NCI-H2107 (cell line): ENCODE measurements around the gene MOCS1.

Source experiments
- DNase-seq: peaks from one replicate; lab custom pipeline; 2025; lab: John Stamatoyannopoulos, UW

Gene MOCS1

DNA sequence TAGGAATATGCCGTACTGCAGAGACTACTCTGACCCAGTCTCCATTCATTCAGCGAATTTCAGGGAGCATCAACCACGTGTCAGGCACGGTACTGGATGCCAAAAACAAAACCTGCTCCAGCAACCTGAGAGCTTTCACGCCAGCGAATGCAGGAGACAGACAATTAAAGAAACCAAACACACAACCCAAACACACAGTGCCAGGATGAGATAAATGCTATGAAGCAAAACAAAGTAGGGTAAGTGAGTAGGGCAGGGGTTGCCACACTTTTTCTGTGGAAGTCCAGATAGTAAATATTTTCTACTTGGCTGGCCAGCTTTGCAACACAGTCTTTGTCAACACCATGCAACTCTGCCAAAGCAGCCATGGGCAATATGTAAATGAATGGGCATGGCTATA lies 10.0 kb downstream of the MOCS1 start:
- no peak for DNase-seq

DNA sequence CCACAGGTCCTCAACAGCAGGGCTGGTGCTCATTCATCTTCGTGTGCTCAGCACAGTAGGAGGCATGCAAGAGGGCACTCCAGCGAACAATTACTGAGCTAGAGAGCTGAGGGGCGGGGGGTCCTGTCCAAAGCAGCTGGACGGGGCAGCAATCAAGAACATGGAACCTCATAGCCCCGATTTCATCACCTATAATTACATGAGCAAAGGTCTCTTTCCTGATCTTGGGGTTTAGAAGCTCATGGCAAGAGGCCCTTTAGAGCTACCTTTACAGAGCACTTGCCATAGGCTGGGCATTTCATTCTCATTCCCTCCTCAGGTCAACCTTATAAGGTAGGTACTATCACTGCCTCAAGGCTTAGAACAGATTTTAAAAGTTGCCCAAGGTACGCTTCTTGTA lies 10.4 kb downstream of the MOCS1 start:
- DNase-seq = no peak

- no peak for DNase-seq
Observed at GRCh38 chr6:39923394-39923793, 10.9 kb downstream of the MOCS1 start.

GRCh38 chr6:39922821-39923220 lies 11.4 kb downstream of the MOCS1 start:
- DNase-seq = no peak

- DNase-seq = no peak
Observed at GRCh38 chr6:39920157-39920556, 14.1 kb downstream of the MOCS1 start.

DNA sequence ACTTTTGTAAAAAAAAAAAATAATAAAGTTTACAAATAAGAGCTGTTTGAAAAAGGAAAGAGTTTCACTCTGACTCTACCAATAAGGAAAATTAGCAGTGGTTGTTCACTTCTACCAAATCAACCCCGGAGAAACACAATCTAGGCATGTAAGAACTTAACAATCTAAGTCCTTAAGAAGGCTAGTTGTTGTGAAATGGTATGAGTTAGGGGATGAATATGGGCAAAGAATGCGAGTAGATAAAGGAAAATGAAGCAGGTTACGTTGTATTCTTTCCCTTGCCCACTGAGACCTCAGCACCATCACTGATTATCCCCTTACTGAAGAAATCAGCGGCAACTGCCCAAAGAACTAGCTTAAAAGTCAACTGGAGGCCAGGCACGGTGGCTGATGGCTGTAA lies 15.4 kb downstream of the MOCS1 start:
- no peak for DNase-seq

DNA sequence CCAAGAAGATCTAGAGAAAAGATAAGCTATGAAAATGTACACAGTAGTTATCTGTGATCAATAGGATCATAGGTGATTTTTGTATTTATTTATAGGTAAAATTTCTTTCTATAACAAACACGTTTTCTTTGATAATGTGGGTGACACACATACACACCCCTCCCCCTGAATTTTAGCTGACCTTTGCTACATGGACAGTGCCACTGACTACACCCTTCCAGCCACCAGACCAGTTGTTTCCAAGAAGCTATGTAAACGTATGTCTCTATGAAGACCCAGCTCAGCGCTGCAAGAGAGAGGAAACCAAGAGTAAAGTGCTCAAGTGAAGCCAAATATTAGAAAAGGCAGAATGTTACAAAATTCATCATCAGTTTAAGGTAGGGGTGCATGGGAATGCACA lies 16.3 kb downstream of the MOCS1 start:
- DNase-seq = no peak

DNA sequence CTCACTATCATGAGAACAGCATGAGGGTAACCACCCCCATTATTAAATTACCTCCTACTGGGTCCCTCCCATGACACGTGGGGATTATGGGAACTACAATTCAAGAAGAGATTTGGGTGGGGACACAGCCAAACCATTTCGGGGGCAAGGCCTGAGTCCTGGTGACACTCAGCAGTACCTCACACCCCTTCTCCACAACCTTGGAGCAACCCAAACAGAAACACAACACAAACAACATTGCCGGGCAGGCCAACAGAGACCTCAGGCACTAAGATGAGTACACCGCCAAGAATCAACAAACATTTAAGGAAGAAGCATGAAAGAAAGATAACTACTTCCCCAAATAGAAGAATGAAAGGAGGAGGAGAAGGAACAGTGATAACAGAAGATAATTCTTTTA lies 16.9 kb downstream of the MOCS1 start:
- DNase-seq = no peak

- no peak for DNase-seq
Observed at GRCh38 chr6:39915866-39916265, 18.4 kb downstream of the MOCS1 start.

GRCh38 chr6:39914239-39914638 lies 20.0 kb downstream of the MOCS1 start:
- no peak for DNase-seq

GRCh38 chr6:39913391-39913916 lies 20.8 kb downstream of the MOCS1 start:
- no peak for DNase-seq

DNA sequence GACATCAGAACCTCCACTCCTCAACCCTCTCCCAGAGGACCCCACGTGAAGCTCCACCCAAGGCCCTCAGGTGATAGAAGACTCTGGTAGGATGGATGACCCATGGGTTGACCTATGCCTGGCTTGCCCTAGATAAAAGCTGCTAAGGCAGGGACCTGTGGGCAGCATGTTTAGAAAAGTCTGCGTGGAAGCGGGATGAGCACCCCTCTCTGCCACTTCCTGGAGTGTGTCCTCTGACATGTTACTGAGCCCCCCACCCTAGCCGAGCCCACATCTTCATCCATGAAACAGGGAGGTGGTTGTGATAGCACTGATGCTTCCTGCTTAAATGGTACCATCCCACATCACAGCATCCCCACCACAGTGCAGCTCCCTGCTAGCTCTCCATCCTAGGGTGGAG lies 21.8 kb downstream of the MOCS1 start:
- no peak for DNase-seq

DNA sequence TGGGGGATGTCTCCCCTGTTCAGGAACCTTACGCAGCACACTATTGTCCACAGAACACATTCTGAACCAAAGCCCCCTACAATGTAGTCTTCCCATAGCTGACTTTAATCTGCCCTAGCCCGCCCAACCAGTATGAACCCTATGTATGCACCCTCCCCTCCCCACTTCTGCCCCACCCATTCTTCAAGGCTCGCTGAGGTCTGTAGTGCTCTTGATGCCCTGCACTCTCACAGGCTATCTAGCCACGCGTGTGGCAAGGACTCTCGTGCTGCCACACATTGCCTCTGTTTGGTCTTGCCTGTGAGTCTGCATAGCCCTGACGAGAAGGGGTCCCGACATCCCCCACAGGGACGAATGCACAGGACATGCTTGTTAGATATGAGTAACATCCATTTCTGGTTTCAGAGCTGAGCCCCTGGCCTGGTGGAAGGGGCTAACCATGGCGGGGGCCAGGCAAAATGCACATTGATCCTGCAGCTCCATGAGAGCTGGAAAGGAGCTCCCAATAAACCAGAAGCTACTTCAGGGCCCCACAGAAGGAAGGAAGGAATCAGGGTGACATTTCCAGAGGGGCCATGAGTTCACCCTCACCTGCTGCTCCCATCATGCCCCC lies 22.6 kb downstream of the MOCS1 start:
- no peak for DNase-seq

GRCh38 chr6:39910744-39911143 lies 23.5 kb downstream of the MOCS1 start:
- no peak for DNase-seq

- no peak for DNase-seq
Observed at GRCh38 chr6:39910164-39910563, 24.1 kb downstream of the MOCS1 start.

DNA sequence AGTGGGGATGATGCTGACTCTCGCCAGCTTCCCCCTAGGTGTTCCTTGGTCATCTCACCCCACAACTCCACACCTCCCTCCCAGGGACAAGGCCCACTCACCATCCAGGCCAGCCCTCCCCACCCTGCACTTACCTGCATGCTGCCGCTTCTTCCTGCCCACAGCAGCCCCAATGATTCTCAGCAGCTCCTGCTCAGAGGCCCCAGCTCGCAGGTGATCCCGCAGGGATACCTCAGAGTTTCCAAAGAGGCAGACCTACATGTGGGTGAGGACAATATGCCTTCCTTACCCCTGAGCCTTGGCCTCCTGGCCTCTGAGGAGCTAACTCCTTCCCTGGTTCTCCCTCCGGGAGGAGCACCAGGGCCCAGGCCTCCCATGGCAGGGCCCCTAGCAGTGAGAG lies 24.6 kb downstream of the MOCS1 start:
- DNase-seq = no peak

- DNase-seq = no peak
Observed at GRCh38 chr6:39908838-39909583, 25.3 kb downstream of the MOCS1 start.

DNA sequence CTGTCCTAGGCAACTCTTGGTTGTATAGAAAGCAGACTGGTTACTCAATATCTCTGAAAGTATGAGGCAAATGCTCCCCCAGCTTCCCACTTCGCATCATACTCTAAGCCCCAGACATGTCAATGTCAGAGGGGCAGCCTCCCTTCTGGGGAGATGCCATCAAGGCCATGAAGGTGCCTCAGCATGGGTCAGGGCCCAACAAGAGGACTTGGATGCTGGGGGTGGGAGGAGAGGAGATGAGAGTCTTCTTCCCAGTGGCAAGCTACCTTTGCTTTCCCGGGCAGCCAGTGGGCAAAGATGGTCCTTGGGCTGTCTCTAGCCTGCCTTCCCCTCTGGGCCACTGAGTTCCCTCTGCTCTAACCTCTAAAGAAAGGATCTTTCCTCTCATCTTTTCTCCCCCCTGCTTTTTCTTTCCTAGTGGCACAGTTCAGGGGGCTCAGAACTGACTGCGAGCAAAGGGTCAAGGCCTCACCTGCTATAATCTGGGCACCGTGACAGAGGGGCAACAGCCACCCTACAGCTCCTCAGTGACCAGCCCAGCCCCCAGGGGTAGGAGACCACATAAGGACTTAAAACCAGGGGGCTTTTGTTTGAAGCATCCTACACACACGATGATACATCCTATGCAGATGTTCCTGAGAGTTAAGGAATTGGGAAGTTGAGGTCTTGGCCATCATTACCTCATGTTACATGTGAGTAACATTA lies 26.2 kb downstream of the MOCS1 start:
- no peak for DNase-seq

DNA sequence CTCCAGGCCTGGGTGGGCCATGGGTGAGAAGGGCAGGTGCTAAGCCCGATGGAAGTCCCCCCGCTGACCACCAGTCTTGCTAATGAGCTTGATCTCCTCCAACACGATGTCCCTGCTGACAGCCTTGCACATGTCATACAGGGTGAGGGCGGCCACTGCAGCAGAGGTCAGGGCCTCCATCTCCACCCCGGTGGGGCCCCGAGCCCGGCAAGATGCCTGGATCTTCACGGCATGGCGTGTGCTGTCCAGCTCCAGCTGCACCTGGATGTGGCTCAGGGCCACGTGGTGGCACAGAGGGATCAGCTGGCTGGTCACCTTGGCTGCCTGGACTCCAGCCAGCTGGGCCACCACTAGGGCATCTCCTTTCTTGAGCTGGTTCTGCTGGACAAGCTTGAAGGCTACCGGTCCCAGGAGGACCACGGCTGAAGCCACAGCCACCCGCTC lies 27.9 kb downstream of the MOCS1 start:
- DNase-seq = no peak

- DNase-seq = no peak
Observed at GRCh38 chr6:39905640-39905975, 28.7 kb downstream of the MOCS1 start.

- no peak for DNase-seq
Observed at GRCh38 chr6:39904946-39905639, 29.2 kb downstream of the MOCS1 start.

- DNase-seq = no peak
Observed at GRCh38 chr6:39903656-39904055, 30.6 kb downstream of the MOCS1 start.
